HCT116 (cell line): ENCODE results near the gene ZNRF3.

Source experiments
- EZH2 ChIP-seq: fragments of 200-600 bp; sonication (generic); IDR thresholded peaks from 2 replicates; pipeline ENCODE4 v1.6.1; 2017; ENCODE audit warnings: antibody characterized with exemption, mixed run types
- FOSL1 ChIP-seq: IDR thresholded peaks from 2 replicates; pipeline ENCODE4 v1.6.1; 2012; ENCODE audit warnings: low read depth
- POLR2A ChIP-seq: IDR thresholded peaks from 2 replicates; pipeline ENCODE4 v1.7.0; 2011; ENCODE audit warnings: borderline replicate concordance; ENCODE audit not compliant: insufficient read depth, insufficient read length; ENCODE audit errors: extremely low read depth
- POLR2AphosphoS5 ChIP-seq: IDR thresholded peaks from 2 replicates; pipeline ENCODE4 v1.6.1; 2011; ENCODE audit warnings: mild to moderate bottlenecking, low read depth, low read length, moderate library complexity
- SRF ChIP-seq: IDR thresholded peaks from 2 replicates; pipeline ENCODE4 v1.6.1; 2012; ENCODE audit warnings: low read depth
- ZFX ChIP-seq: fragments of 450-650 bp; IDR thresholded peaks from 2 replicates; pipeline ENCODE4 v1.6.1; 2017
- TF ChIP-seq, protein P1 (sequence below), 3 experiments: fragments of 200-600 bp in 1 of 3; sonication (generic) in 1 of 3; IDR thresholded peaks in 2 of 3; conservative IDR thresholded peaks in 1 of 3; 2 replicates each; pipeline ENCODE4 v1.5.1; 2012 to 2017; ENCODE audit warnings: low read depth in 2 of 3, low read length in 2 of 3, antibody characterized with exemption in 1 of 3, borderline replicate concordance in 1 of 3, control low read depth in 1 of 3, mild to moderate bottlenecking in 1 of 3, mixed read lengths in 1 of 3, mixed run types in 1 of 3, moderate library complexity in 1 of 3; ENCODE audit not compliant: insufficient read depth in 1 of 3
- TF ChIP-seq, protein P2 (sequence below): IDR thresholded peaks from 2 replicates; pipeline ENCODE4 v1.6.1; 2012; ENCODE audit warnings: low read depth
- TF ChIP-seq, protein P3 (sequence below): IDR thresholded peaks from 2 replicates; pipeline ENCODE4 v1.6.1; 2012

DNA sequence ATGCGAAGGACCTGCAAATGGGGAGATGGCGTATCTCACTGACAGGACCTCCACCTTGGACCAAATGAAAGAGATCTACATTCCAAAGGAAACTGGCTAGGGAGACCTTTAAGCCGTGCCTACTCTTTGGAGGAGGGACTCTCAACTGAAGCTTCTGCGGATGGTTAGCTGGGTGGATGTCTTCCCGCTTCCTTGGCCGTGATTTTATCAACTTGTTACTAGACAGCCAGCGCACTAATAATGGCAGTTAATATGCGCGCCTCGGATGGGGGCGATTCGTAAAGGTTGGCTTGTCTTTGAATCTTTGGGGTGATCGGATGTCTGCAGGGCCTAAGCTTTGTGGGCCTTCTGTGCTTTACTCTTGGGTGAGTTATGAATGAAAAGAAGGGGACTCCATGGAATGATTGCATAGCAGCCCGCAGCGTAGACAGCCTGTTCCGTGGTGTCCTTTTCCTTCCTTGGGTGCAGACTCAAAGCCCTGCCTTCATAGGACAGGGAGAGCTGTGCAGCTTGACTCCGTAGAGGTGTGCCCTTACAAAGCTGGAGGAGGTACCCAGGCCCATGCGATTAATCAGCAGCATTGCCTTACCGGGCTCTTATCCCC lies 1.5 kb downstream of the ZNRF3 start:
- TF ChIP-seq, protein P1, sequence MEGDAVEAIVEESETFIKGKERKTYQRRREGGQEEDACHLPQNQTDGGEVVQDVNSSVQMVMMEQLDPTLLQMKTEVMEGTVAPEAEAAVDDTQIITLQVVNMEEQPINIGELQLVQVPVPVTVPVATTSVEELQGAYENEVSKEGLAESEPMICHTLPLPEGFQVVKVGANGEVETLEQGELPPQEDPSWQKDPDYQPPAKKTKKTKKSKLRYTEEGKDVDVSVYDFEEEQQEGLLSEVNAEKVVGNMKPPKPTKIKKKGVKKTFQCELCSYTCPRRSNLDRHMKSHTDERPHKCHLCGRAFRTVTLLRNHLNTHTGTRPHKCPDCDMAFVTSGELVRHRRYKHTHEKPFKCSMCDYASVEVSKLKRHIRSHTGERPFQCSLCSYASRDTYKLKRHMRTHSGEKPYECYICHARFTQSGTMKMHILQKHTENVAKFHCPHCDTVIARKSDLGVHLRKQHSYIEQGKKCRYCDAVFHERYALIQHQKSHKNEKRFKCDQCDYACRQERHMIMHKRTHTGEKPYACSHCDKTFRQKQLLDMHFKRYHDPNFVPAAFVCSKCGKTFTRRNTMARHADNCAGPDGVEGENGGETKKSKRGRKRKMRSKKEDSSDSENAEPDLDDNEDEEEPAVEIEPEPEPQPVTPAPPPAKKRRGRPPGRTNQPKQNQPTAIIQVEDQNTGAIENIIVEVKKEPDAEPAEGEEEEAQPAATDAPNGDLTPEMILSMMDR (IDR thresholded peaks at IDR 0.05 in 2 of 3, conservative IDR thresholded peaks at IDR 0.05 in 1 of 3; ENCODE audit: borderline replicate concordance in 1 of 3, insufficient read depth in 1 of 3, low read depth in 2 of 3, low read length in 2 of 3): no peak
- TF ChIP-seq, protein P2, sequence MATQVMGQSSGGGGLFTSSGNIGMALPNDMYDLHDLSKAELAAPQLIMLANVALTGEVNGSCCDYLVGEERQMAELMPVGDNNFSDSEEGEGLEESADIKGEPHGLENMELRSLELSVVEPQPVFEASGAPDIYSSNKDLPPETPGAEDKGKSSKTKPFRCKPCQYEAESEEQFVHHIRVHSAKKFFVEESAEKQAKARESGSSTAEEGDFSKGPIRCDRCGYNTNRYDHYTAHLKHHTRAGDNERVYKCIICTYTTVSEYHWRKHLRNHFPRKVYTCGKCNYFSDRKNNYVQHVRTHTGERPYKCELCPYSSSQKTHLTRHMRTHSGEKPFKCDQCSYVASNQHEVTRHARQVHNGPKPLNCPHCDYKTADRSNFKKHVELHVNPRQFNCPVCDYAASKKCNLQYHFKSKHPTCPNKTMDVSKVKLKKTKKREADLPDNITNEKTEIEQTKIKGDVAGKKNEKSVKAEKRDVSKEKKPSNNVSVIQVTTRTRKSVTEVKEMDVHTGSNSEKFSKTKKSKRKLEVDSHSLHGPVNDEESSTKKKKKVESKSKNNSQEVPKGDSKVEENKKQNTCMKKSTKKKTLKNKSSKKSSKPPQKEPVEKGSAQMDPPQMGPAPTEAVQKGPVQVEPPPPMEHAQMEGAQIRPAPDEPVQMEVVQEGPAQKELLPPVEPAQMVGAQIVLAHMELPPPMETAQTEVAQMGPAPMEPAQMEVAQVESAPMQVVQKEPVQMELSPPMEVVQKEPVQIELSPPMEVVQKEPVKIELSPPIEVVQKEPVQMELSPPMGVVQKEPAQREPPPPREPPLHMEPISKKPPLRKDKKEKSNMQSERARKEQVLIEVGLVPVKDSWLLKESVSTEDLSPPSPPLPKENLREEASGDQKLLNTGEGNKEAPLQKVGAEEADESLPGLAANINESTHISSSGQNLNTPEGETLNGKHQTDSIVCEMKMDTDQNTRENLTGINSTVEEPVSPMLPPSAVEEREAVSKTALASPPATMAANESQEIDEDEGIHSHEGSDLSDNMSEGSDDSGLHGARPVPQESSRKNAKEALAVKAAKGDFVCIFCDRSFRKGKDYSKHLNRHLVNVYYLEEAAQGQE: no peak
- TF ChIP-seq, protein P3, sequence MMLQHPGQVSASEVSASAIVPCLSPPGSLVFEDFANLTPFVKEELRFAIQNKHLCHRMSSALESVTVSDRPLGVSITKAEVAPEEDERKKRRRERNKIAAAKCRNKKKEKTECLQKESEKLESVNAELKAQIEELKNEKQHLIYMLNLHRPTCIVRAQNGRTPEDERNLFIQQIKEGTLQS: no peak
- TF ChIP-seq POLR2A (no peak), POLR2AphosphoS5 (no peak), EZH2 (no peak), ZFX (no peak), FOSL1 (no peak), SRF (no peak)
